A673 (cell line): ENCODE data around the gene EPHA8. TPM values are rescaled to one million over a fixed set of nuclear protein-coding genes. Genes with fewer than 3 reads are reported as not detected.

Experiments used
- BruUV-seq: library from RNA; stranded (reverse); fragments of 400-500 nt; replicated peaks from 2 replicates; lab custom pipeline; 2021; lab: Mats Ljungman, UMichigan
- CTCF ChIA-PET: fragments of 300-600 bp; sonication (Branson Sonifier 250); formaldehyde crosslinking; loops from one replicate; lab custom pipeline; 2022; ENCODE audit warnings: antibody characterized with exemption; lab: Charles Lee
- POLR2A ChIA-PET: fragments of 300-600 bp; sonication (Branson Sonifier 250); formaldehyde crosslinking; loops from one replicate; lab custom pipeline; 2022; ENCODE audit warnings: antibody characterized with exemption; ENCODE audit not compliant: low non-redundant PET; lab: Charles Lee
- DNase-seq: peaks from one replicate; pipeline ENCODE4 v3.0.0-alpha.2; 2015; ENCODE audit warnings: low spot score
- H3K27ac ChIP-seq: fragments of 200-600 bp; sonication (generic); 2 replicates; pipeline ENCODE4 v1.5.1; 2016; ENCODE audit warnings: mixed run types, low read depth, mild to moderate bottlenecking, mixed read lengths, antibody characterized with exemption, low read length; ENCODE audit not compliant: poor library complexity, severe bottlenecking
- H3K27me3 ChIP-seq: fragments of 200-600 bp; sonication (generic); replicated peaks from 2 replicates; pipeline ENCODE4 v1.6.1; 2017; ENCODE audit warnings: mixed run types, low read depth, mild to moderate bottlenecking, mixed read lengths, antibody characterized with exemption, low read length; ENCODE audit not compliant: insufficient read depth, poor library complexity
- H3K36me3 ChIP-seq: fragments of 200-600 bp; sonication (generic); 2 replicates; pipeline ENCODE4 v1.6.1; 2016; ENCODE audit warnings: mixed run types, mild to moderate bottlenecking, mixed read lengths, antibody characterized with exemption, low read length; ENCODE audit not compliant: insufficient read depth, poor library complexity, severe bottlenecking
- H3K4me1 ChIP-seq: fragments of 200-600 bp; sonication (generic); 2 replicates; pipeline ENCODE4 v1.6.1; 2017; ENCODE audit warnings: mixed run types, mild to moderate bottlenecking, mixed read lengths, antibody characterized with exemption, low read length; ENCODE audit not compliant: insufficient read depth, poor library complexity, severe bottlenecking
- H3K4me3 ChIP-seq: fragments of 200-600 bp; sonication (generic); 2 replicates; pipeline ENCODE4 v1.5.1; 2016; ENCODE audit warnings: low read depth, mixed run types, mild to moderate bottlenecking, mixed read lengths, low read length; ENCODE audit not compliant: poor library complexity, severe bottlenecking
- H3K9me3 ChIP-seq: fragments of 200-600 bp; sonication (generic); 2 replicates; pipeline ENCODE4 v1.6.1; 2016; ENCODE audit warnings: mixed run types, low read depth, mild to moderate bottlenecking, mixed read lengths, antibody characterized with exemption, low read length; ENCODE audit not compliant: poor library complexity, severe bottlenecking
- EZH2 ChIP-seq: fragments of 200-600 bp; sonication (generic); IDR thresholded peaks from 2 replicates; pipeline ENCODE4 v1.6.1; 2017; ENCODE audit warnings: borderline replicate concordance, low read depth, mild to moderate bottlenecking, mixed read lengths, antibody characterized with exemption, low read length; ENCODE audit not compliant: poor library complexity, severe bottlenecking
- intact Hi-C: fragments of 100-400 bp; cut with micrococcal nuclease; formaldehyde crosslinking; loops from one replicate; pipeline ENCODE4 v1.10.0; 2022; ENCODE audit not compliant: unreplicated experiment
- total RNA-seq: library from RNA; stranded (reverse); gene quantifications from 2 replicates; pipeline ENCODE4 v1.2.3, GENCODE V29; 2021
- TF ChIP-seq, protein P1 (sequence below): fragments of 300-800, 200-600 bp; sonication (generic); conservative IDR thresholded peaks from 2 replicates; pipeline ENCODE4 v1.5.1; 2017; ENCODE audit warnings: low read depth, mild to moderate bottlenecking, antibody characterized with exemption, low read length, moderate library complexity, mixed read lengths

EPHA8 gene
- total RNA-seq, 1 experiment from 2014 or later = not detected

DNA sequence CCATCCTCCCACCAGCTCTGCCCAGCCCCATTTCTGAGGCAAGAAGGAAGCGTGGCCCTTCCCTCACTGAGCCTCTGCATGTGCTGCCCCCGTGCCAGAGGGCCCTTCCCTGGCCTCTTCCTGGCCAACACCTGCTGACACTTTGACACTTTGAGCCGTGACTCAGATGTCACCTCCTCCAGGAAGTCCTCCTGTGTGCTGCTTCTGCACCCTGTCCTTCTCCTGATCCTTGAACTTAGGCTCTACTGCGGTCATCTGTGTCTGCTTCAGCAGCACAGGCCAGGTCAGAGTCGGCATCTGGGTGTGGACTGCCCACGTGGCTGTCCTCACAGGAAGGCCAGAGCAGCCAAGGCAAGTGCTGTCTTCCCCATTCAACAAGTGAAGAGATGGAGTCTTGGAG is 19.6 kb upstream of the EPHA8 start:
- BruUV-seq = no TSS peak
- ChIA-PET POLR2A (no interaction called here), CTCF (no interaction called here)
- H3K4me1 ChIP-seq = no peaks in the 10 kb centered on the region
- DNase-seq = no peak
- peaks cover 41% of the 10 kb centered on the region for H3K27me3 ChIP-seq
- no peak overlapping the region for H3K27ac ChIP-seq
- no peak overlapping the region for H3K4me3 ChIP-seq
- H3K36me3 ChIP-seq = no peaks in the 10 kb centered on the region
- intact Hi-C loops = no loop called here
- H3K9me3 ChIP-seq = no peaks in the 10 kb centered on the region
- TF ChIP-seq, protein P1, sequence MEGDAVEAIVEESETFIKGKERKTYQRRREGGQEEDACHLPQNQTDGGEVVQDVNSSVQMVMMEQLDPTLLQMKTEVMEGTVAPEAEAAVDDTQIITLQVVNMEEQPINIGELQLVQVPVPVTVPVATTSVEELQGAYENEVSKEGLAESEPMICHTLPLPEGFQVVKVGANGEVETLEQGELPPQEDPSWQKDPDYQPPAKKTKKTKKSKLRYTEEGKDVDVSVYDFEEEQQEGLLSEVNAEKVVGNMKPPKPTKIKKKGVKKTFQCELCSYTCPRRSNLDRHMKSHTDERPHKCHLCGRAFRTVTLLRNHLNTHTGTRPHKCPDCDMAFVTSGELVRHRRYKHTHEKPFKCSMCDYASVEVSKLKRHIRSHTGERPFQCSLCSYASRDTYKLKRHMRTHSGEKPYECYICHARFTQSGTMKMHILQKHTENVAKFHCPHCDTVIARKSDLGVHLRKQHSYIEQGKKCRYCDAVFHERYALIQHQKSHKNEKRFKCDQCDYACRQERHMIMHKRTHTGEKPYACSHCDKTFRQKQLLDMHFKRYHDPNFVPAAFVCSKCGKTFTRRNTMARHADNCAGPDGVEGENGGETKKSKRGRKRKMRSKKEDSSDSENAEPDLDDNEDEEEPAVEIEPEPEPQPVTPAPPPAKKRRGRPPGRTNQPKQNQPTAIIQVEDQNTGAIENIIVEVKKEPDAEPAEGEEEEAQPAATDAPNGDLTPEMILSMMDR = no peak
- TF ChIP-seq EZH2 = no peak

DNA sequence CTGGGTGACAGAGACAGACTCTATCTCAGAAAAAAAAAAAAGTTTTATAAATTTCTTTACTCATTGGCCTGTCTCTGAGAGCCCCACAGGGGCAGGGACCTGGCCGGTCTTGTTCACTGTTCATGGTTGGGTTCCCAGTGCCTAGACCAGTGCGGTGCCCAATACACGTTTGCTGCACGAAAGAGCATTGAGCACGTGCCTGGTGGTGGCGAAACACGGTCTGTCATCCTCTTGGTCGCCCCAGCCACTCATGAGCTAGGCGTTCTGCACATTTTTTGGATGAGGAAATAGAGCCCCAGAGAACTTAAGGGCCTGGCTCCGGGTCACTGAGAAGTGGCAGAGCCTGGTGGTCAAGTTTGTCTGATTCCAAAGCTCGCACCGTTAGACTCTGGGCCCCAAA is 18.7 kb upstream of the EPHA8 start:
- no peak overlapping the region for H3K4me3 ChIP-seq
- no peak for TF ChIP-seq EZH2
- TF ChIP-seq, protein P1 = no peak
- no peaks in the 10 kb centered on the region for H3K9me3 ChIP-seq
- H3K4me1 ChIP-seq = no peaks in the 10 kb centered on the region
- BruUV-seq = no TSS peak
- no peaks in the 10 kb centered on the region for H3K36me3 ChIP-seq
- ChIA-PET POLR2A (no interaction called here), CTCF (no interaction called here)
- peaks cover 45% of the 10 kb centered on the region for H3K27me3 ChIP-seq
- intact Hi-C loops = no loop called here
- H3K27ac ChIP-seq = no peak overlapping the region
- no peak for DNase-seq

DNA sequence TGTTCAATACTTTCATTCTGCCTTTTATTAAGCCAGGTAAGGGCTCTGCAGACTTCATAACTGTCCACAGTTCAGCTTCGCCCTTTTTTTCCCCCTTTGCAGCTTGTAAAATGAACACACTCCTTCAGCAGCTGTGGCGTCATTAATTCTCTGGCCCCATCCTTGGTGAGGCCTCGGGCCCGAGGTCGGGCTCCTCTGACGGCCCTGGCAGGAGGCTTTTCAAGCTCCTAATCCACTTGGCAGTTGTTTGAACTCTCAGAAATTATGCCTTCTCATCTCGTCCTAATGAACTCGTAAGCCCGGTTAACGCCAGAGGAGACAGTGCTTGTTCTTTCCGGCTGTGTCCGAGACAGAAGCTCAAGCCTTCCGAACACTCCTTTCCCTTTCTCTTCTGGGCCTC is 18.1 kb upstream of the EPHA8 start:
- Histone ChIP-seq H3K4me3 (no peak overlapping the region), H3K4me1 (no peaks in the 10 kb centered on the region), H3K36me3 (no peaks in the 10 kb centered on the region), H3K9me3 (no peaks in the 10 kb centered on the region), H3K27me3 (peaks cover 45% of the 10 kb centered on the region), H3K27ac (no peak overlapping the region)
- TF ChIP-seq, protein P1 = no peak
- no peak for TF ChIP-seq EZH2
- BruUV-seq = no TSS peak
- POLR2A ChIA-PET = no interaction called here
- intact Hi-C loops = no loop called here
- CTCF ChIA-PET = no interaction called here
- no peak for DNase-seq
